Natural killer cell treated with Interleukin-12 subunit alpha and Interleukin-12 subunit beta and Interleukin-15 and Interleukin-18, amount 100 ng/mL, for 72 hours (primary cell): ENCODE data around the gene SLC15A2. TPM values are rescaled to one million over a fixed set of nuclear protein-coding genes. Genes with fewer than 3 reads are reported as not detected.
A peak's percentile ranks its signal among the peaks of the same experiment; 100 is the strongest.

ENCODE experiments used
- ATAC-seq, 2 donors: fragments of 150-1000 bp; cut with Tn5 transposase in 1 of 2; sonication (Bioruptor Pico), chemical (Tn5 transposase) in 1 of 2; 2 replicates each; pipeline ENCODE4 v1.10.0; 2021
- DNase-seq: peaks from one replicate; pipeline ENCODE4 v3.0.0; 2022; ENCODE audit warnings: low spot score
- H3K27ac Mint-ChIP-seq, 2 donors: 1 replicate in 1 of 2; 2 replicates in 1 of 2; pipeline ENCODE4 v1.8.0; 2022; ENCODE audit warnings: mixed read lengths in 2 of 2, mild to moderate bottlenecking in 1 of 2, moderate library complexity in 1 of 2
- H3K27me3 Mint-ChIP-seq, 2 donors: 1 replicate in 1 of 2; 2 replicates in 1 of 2; pipeline ENCODE4 v1.8.0; 2022; ENCODE audit warnings: mixed read lengths in 2 of 2
- H3K36me3 Mint-ChIP-seq: one replicate; pipeline ENCODE4 v1.8.0; 2022; ENCODE audit warnings: mixed read lengths
- H3K4me1 Mint-ChIP-seq, 2 donors: 1 replicate in 1 of 2; 2 replicates in 1 of 2; pipeline ENCODE4 v1.8.0; 2022; ENCODE audit warnings: low read depth in 2 of 2, mixed read lengths in 2 of 2, mild to moderate bottlenecking in 1 of 2
- H3K4me3 Mint-ChIP-seq: one replicate; pipeline ENCODE4 v1.8.0; 2022; ENCODE audit warnings: mixed read lengths
- H3K9me3 Mint-ChIP-seq: 2 replicates; pipeline ENCODE4 v1.8.0; 2022; ENCODE audit warnings: mixed read lengths
- total RNA-seq, 2 donors: library from RNA; stranded (reverse); gene quantifications; one replicate each; pipeline ENCODE4 v1.2.3, GENCODE V29; 2022

The SLC15A2 gene
- total RNA-seq, 2 donors from 2014 or later, result 0.43 to 5.3 TPM

- ATAC-seq, result no peak
- peaks cover 3 to 7% of the 10 kb centered on the region in 2 donors for H3K27me3 Mint-ChIP-seq
- no peak for DNase-seq
- no peak overlapping the region for H3K27ac Mint-ChIP-seq
- H3K4me1 Mint-ChIP-seq, result no peaks in the 10 kb centered on the region
- H3K36me3 Mint-ChIP-seq, result peaks cover 16% of the 10 kb centered on the region
- no peak overlapping the region for H3K4me3 Mint-ChIP-seq
- peaks cover 6% of the 10 kb centered on the region for H3K9me3 Mint-ChIP-seq
Observed at GRCh38 chr3:121948641-121949040, 54.4 kb downstream of the SLC15A2 start.

GRCh38 chr3:121951291-121951919 lies 57.2 kb downstream of the SLC15A2 start:
- Mint-ChIP-seq H3K4me1 (no peaks in the 10 kb centered on the region), H3K9me3 (peaks cover 6% of the 10 kb centered on the region), H3K27ac (no peak overlapping the region), H3K36me3 (peaks cover 16% of the 10 kb centered on the region), H3K27me3 (peaks cover 3 to 7% of the 10 kb centered on the region in 2 donors), H3K4me3 (no peak overlapping the region)
- DNase-seq (no peak), ATAC-seq (no peak)

GRCh38 chr3:121956363-121956762 lies 62.2 kb downstream of the SLC15A2 start:
- no peak for ATAC-seq
- H3K4me1 Mint-ChIP-seq, result no peaks in the 10 kb centered on the region
- H3K27ac Mint-ChIP-seq, result no peak overlapping the region
- H3K9me3 Mint-ChIP-seq, result peaks cover 3% of the 10 kb centered on the region
- H3K36me3 Mint-ChIP-seq, result peaks cover 12% of the 10 kb centered on the region
- DNase-seq, result no peak
- H3K4me3 Mint-ChIP-seq, result no peak overlapping the region
- peaks cover 3 to 16% of the 10 kb centered on the region in 2 donors for H3K27me3 Mint-ChIP-seq

- no peak for DNase-seq
- peaks cover 7% of the 10 kb centered on the region for H3K36me3 Mint-ChIP-seq
- no peak overlapping the region for H3K4me3 Mint-ChIP-seq
- no peak for ATAC-seq
- H3K9me3 Mint-ChIP-seq, result peaks cover 6% of the 10 kb centered on the region
- peaks cover 3 to 16% of the 10 kb centered on the region in 2 donors for H3K27me3 Mint-ChIP-seq
- no peaks in the 10 kb centered on the region for H3K4me1 Mint-ChIP-seq
- no peak overlapping the region for H3K27ac Mint-ChIP-seq
Observed at GRCh38 chr3:121957674-121958415, 63.6 kb downstream of the SLC15A2 start.

- Mint-ChIP-seq H3K27ac (no peak overlapping the region), H3K4me1 (no peaks in the 10 kb centered on the region), H3K36me3 (peaks cover 7% of the 10 kb centered on the region), H3K9me3 (peaks cover 6% of the 10 kb centered on the region), H3K4me3 (no peak overlapping the region), H3K27me3 (peaks cover 3 to 16% of the 10 kb centered on the region in 2 donors)
- DNase-seq (no peak), ATAC-seq (no peak)
Observed at GRCh38 chr3:121958801-121959200, 64.6 kb downstream of the SLC15A2 start.

- Mint-ChIP-seq H3K27ac (no peak overlapping the region), H3K36me3 (peaks cover 15% of the 10 kb centered on the region), H3K4me3 (no peak overlapping the region), H3K9me3 (peaks cover 10% of the 10 kb centered on the region), H3K4me1 (no peaks in the 10 kb centered on the region), H3K27me3 (peaks cover 11 to 25% of the 10 kb centered on the region in 2 donors)
- ATAC-seq, result no peak
- DNase-seq, result no peak
Observed at GRCh38 chr3:121961283-121961682, 67.1 kb downstream of the SLC15A2 start.

GRCh38 chr3:121962443-121962842 lies 68.2 kb downstream of the SLC15A2 start:
- ATAC-seq, result no peak
- Mint-ChIP-seq H3K27me3 (peaks cover 16 to 33% of the 10 kb centered on the region in 2 donors), H3K9me3 (peaks cover 7% of the 10 kb centered on the region), H3K4me3 (no peak overlapping the region), H3K27ac (no peak overlapping the region), H3K4me1 (no peaks in the 10 kb centered on the region), H3K36me3 (peaks cover 15% of the 10 kb centered on the region)
- no peak for DNase-seq

- no peaks in the 10 kb centered on the region for H3K4me1 Mint-ChIP-seq
- H3K36me3 Mint-ChIP-seq, result peaks cover 15% of the 10 kb centered on the region
- no peak overlapping the region for H3K4me3 Mint-ChIP-seq
- no peak overlapping the region for H3K27ac Mint-ChIP-seq
- H3K27me3 Mint-ChIP-seq, result peaks cover 17 to 40% of the 10 kb centered on the region in 2 donors
- DNase-seq (no peak), ATAC-seq (peak in 1 of 2 donors; percentile 6)
- H3K9me3 Mint-ChIP-seq, result peaks cover 10% of the 10 kb centered on the region
Observed at GRCh38 chr3:121963608-121964007, 69.4 kb downstream of the SLC15A2 start.

- Mint-ChIP-seq H3K9me3 (peaks cover 8% of the 10 kb centered on the region), H3K4me1 (no peaks in the 10 kb centered on the region), H3K27ac (no peak overlapping the region), H3K27me3 (peaks cover 16 to 24% of the 10 kb centered on the region in 2 donors), H3K36me3 (peaks cover 8% of the 10 kb centered on the region), H3K4me3 (no peak overlapping the region)
- DNase-seq (no peak), ATAC-seq (no peak)
Observed at GRCh38 chr3:121969631-121970030, 75.4 kb downstream of the SLC15A2 start.

GRCh38 chr3:121970047-121970446 lies 75.8 kb downstream of the SLC15A2 start:
- Mint-ChIP-seq H3K27ac (no peak overlapping the region), H3K9me3 (peaks cover 8% of the 10 kb centered on the region), H3K36me3 (peaks cover 8% of the 10 kb centered on the region), H3K27me3 (peaks cover 15 to 24% of the 10 kb centered on the region in 2 donors), H3K4me3 (no peak overlapping the region), H3K4me1 (no peaks in the 10 kb centered on the region)
- no peak for ATAC-seq
- no peak for DNase-seq

- ATAC-seq, result no peak
- Mint-ChIP-seq H3K4me1 (no peaks in the 10 kb centered on the region), H3K4me3 (no peak overlapping the region), H3K36me3 (peaks cover 6% of the 10 kb centered on the region), H3K27ac (no peak overlapping the region), H3K9me3 (peaks cover 8% of the 10 kb centered on the region), H3K27me3 (no peaks in the 10 kb centered on the region)
- no peak for DNase-seq
Observed at GRCh38 chr3:121974601-121975111, 80.5 kb downstream of the SLC15A2 start.

GRCh38 chr3:121975702-121976302 lies 81.6 kb downstream of the SLC15A2 start:
- no peaks in the 10 kb centered on the region for H3K27me3 Mint-ChIP-seq
- H3K4me1 Mint-ChIP-seq, result no peaks in the 10 kb centered on the region
- ATAC-seq (no peak), DNase-seq (no peak)
- peaks cover 6% of the 10 kb centered on the region for H3K36me3 Mint-ChIP-seq
- H3K9me3 Mint-ChIP-seq, result peaks cover 8% of the 10 kb centered on the region
- no peak overlapping the region for H3K27ac Mint-ChIP-seq
- H3K4me3 Mint-ChIP-seq, result no peak overlapping the region

- DNase-seq (no peak), ATAC-seq (no peak)
- no peaks in the 10 kb centered on the region for H3K4me1 Mint-ChIP-seq
- no peak overlapping the region for H3K4me3 Mint-ChIP-seq
- peaks cover 8% of the 10 kb centered on the region for H3K9me3 Mint-ChIP-seq
- peaks cover 0 to 4% of the 10 kb centered on the region in 2 donors for H3K27me3 Mint-ChIP-seq
- H3K27ac Mint-ChIP-seq, result no peak overlapping the region
- H3K36me3 Mint-ChIP-seq, result peaks cover 6% of the 10 kb centered on the region
Observed at GRCh38 chr3:121976727-121977126, 82.5 kb downstream of the SLC15A2 start.

- Mint-ChIP-seq H3K36me3 (peaks cover 17% of the 10 kb centered on the region), H3K27me3 (peaks cover 0 to 4% of the 10 kb centered on the region in 2 donors), H3K4me1 (no peaks in the 10 kb centered on the region), H3K27ac (no peak overlapping the region), H3K9me3 (peaks cover 13% of the 10 kb centered on the region), H3K4me3 (no peak overlapping the region)
- ATAC-seq (no peak), DNase-seq (no peak)
Observed at GRCh38 chr3:121979246-121979645, 85.0 kb downstream of the SLC15A2 start.
